ENCODE measurements around the gene KIF11.
A peak's percentile ranks its signal among the peaks of the same experiment; 100 is the strongest.
"Not testable (repeated sequence)": the region's sequence is repeated elsewhere in the genome, so short reads cannot be mapped to it uniquely, and the experiment has no call there.

KIF11 gene

DNA sequence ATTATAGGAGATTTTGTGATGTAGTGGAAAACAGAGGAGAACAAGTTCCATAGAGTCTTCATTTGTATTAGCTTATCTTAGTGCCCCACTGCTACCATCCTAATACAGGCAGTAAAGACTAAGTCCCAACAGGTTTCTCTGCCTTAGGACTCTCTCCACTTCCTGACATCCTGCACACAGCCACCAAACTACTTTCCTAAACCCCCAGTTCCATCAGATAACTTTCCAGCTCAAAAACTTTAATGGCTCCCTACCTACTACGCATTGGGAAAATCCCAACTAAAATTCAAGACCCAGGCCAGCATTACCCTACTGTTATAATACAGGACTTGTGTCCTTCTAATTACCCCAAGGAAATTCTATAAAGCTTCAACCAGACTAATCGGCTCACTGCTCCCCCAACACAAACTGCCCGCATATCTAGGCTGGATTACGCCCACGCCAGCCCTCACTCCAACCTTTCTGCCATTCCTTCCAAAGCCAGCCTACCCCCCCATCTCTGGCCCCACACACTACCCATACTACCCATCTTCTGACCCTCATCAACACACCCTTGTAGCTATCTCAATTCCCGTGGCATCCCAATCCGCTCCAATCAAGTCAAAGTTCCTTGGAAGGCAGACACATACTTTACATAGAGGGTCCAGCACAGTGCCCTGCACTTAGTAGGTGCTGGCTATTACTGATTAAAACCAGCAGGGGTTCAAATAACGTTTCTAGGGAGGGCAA lies 20.4 kb upstream of the KIF11 start:
- ChIA-PET POLR2A (ENCODE audit: low non-redundant PET) (no interaction called here), CTCF (interaction anchor here (1.2 to 4.3 kb wide), 5 partner anchors 16 to 54 kb away, joined by 3 to 62 read pairs (median 7); no protein-coding TSS in a partner anchor)
- TF ChIP-seq, protein P1, sequence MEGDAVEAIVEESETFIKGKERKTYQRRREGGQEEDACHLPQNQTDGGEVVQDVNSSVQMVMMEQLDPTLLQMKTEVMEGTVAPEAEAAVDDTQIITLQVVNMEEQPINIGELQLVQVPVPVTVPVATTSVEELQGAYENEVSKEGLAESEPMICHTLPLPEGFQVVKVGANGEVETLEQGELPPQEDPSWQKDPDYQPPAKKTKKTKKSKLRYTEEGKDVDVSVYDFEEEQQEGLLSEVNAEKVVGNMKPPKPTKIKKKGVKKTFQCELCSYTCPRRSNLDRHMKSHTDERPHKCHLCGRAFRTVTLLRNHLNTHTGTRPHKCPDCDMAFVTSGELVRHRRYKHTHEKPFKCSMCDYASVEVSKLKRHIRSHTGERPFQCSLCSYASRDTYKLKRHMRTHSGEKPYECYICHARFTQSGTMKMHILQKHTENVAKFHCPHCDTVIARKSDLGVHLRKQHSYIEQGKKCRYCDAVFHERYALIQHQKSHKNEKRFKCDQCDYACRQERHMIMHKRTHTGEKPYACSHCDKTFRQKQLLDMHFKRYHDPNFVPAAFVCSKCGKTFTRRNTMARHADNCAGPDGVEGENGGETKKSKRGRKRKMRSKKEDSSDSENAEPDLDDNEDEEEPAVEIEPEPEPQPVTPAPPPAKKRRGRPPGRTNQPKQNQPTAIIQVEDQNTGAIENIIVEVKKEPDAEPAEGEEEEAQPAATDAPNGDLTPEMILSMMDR (conservative IDR thresholded peaks at IDR 0.05; ENCODE audit: low read depth), result no peak
- DNase-seq (ENCODE audit: low spot score), result no peak
- peak overlapping the region; percentile 94 for H3K27ac ChIP-seq

DNA sequence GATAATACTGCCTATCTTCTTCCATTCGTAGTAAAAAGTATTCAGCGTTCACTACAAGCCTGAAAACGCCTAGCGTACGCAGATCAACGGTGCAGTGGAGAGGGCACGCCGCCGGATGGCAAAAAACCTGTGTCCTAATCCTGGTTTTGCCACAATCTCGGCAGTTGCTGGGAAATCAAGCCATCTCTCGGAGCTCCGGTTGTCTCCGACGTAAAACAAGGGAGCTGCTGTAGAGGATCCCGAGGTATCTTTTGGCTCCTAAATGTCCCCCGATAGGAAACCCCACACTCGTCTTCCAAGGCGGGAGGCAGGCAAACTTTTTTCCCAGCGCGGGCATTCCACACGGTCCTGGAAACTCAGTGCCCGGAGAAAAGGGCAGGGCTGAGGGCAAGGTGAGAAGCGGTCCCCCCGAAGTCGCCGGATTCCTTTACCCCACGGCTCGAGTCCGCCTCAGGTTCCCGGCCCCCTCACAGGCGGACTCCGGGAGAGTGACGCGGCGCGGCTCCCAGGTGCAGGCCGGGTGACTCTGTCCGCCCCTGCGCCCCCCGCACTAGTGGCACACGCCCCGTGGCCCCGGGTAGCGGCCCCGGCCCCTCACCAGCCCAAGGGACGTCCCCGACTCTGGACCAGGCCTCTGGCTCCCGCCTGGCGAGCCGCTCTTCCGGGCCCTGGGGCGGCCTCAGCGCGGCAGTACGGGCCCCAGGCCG lies 19.7 kb upstream of the KIF11 start:
- POLR2A ChIA-PET (ENCODE audit: low non-redundant PET), result interaction anchor here (1.2 kb wide), 1 partner anchor 56 kb away, joined by 4 read pairs; no protein-coding TSS in a partner anchor
- peak overlapping the region; percentile 94 for H3K27ac ChIP-seq

GRCh38 chr10:92573798-92574547 lies 19.0 kb upstream of the KIF11 start, which contains the start of gene IDE:
TSS of gene IDE (minus strand) at chr10:92574093. CDS start at chr10:92574019, 74 bp downstream.
- H3K27ac ChIP-seq, result peak within 1 kb of the TSS; percentile 94
- POLR2A ChIA-PET (ENCODE audit: low non-redundant PET), result interaction anchor here (1.2 kb wide), 1 partner anchor 57 kb away, joined by 4 read pairs; no protein-coding TSS in a partner anchor
- CTCF ChIA-PET, result interaction anchor here (0.5 to 4.3 kb wide), 16 partner anchors 15 to 470 kb away, joined by 3 to 62 read pairs (median 4); no protein-coding TSS in a partner anchor
- TF ChIP-seq, protein P1 (conservative IDR thresholded peaks at IDR 0.05; ENCODE audit: low read depth), result peak; percentile 93; the same call in 1 of the 2 replicates
- DNase-seq (ENCODE audit: low spot score), result peak; percentile 91

More for the DNA sequence above, 19.7 kb upstream of the KIF11 start:
- TF ChIP-seq, protein P1 (conservative IDR thresholded peaks at IDR 0.05; ENCODE audit: low read depth), result no peak
- DNase-seq (ENCODE audit: low spot score), result peak; percentile 56
- CTCF ChIA-PET, result interaction anchor here (0.7 to 4.3 kb wide), 6 partner anchors 18 to 469 kb away, joined by 3 to 62 read pairs (median 8); no protein-coding TSS in a partner anchor

GRCh38 chr10:92574548-92575261 lies 18.2 kb upstream of the KIF11 start:
- POLR2A ChIA-PET (ENCODE audit: low non-redundant PET), result interaction anchor here (1.2 kb wide), 1 partner anchor 57 kb away, joined by 4 read pairs; no protein-coding TSS in a partner anchor
- TF ChIP-seq, protein P1 (conservative IDR thresholded peaks at IDR 0.05; ENCODE audit: low read depth), result peak; percentile 74
- DNase-seq (ENCODE audit: low spot score), result peak; percentile 59
- H3K27ac ChIP-seq, result peak overlapping the region; percentile 94
- CTCF ChIA-PET, result interaction anchor here (0.5 to 4.3 kb wide), 16 partner anchors 11 to 471 kb away, joined by 3 to 62 read pairs (median 4); no protein-coding TSS in a partner anchor

DNA sequence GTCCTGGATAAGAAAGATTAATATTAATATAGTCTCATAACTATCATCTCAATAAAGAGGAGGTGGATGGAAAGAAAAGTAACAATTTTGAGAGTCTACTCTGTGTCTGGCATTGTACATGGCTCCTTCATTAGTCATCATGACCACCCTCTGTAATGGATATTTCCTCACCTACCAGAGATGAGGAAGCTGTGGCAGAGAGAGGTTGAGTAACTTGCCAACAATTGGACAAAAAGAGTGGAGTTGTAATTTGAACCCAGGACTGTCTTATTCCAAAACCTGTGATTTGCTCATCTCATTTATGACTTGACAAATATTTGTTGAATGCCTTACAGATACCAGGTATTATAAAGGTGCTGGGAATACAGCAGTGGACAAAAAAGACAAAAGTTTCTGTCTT lies 17.0 kb upstream of the KIF11 start:
- ChIA-PET CTCF (interaction anchor here (0.6 to 4.3 kb wide), 5 partner anchors 10 to 1343 kb away, joined by 3 to 62 read pairs (median 8); no protein-coding TSS in a partner anchor), POLR2A (ENCODE audit: low non-redundant PET) (interaction anchor here (1.0 kb wide), 1 partner anchor 15 kb away, joined by 4 read pairs; no protein-coding TSS in a partner anchor)
- TF ChIP-seq, protein P1 (conservative IDR thresholded peaks at IDR 0.05; ENCODE audit: low read depth), result no peak
- peak; percentile 70 for DNase-seq (ENCODE audit: low spot score)
- no peak overlapping the region for H3K27ac ChIP-seq

DNA sequence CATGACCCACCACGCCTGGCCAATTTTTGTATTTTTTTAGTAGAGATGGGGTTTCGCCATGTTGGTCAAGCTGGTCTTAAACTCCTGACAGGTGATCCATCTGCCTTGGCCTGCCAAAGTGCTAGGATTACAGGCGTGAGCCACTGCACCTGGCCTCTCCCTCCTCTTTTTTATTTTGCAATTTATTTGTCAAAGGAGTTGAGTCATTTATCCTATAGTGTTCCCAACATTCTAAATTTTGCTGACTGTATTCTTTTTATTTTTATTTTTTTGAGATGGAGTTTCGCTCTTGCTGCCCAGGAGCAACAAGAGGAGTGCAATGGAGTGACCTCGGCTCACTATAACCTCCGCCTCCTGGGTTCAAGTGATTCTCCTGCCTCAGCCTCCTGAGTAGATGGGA lies 10.6 kb upstream of the KIF11 start:
- CTCF ChIA-PET, result interaction anchor here (0.6 kb wide), 1 partner anchor 495 kb away, joined by 4 read pairs; no protein-coding TSS in a partner anchor
- DNase-seq (ENCODE audit: low spot score); POLR2A ChIA-PET (ENCODE audit: low non-redundant PET): not testable (repeated sequence)
- H3K27ac ChIP-seq, result peak overlapping the region; percentile 21; the same call in 1 of the 2 replicates

Data from RWPE1 (cell line).